Activated CD4-positive, alpha-beta memory T cell treated with anti-CD3 and anti-CD28 coated beads for 36 hours (primary cell): ENCODE measurements around the gene HLA-DOA. TPM values are rescaled to one million over a fixed set of nuclear protein-coding genes. Genes with fewer than 3 reads are reported as not detected.
A peak's percentile ranks its signal among the peaks of the same experiment; 100 is the strongest.

Experiments
- CTCF ChIA-PET: fragments of 350-600 bp; sonication (Branson Sonifier 250); formaldehyde crosslinking; loops from one replicate; lab custom pipeline; 2021; ENCODE audit warnings: antibody characterized with exemption, inconsistent platforms; lab: Charles Lee
- POLR2A ChIA-PET: fragments of 350-600 bp; sonication (Branson Sonifier 250); formaldehyde crosslinking; loops from one replicate; lab custom pipeline; 2021; ENCODE audit warnings: antibody characterized with exemption; lab: Charles Lee
- DNase-seq: peaks from one replicate; pipeline ENCODE4 v3.0.0-alpha.2; 2020
- H3K27ac Mint-ChIP-seq: one replicate; pipeline ENCODE4 v1.8.0; 2021; ENCODE audit warnings: mixed read lengths
- H3K27me3 Mint-ChIP-seq: one replicate; pipeline ENCODE4 v1.8.0; 2021; ENCODE audit warnings: mixed read lengths
- H3K36me3 Mint-ChIP-seq: one replicate; pipeline ENCODE4 v1.8.0; 2021; ENCODE audit warnings: mixed read lengths
- H3K4me1 Mint-ChIP-seq: one replicate; pipeline ENCODE4 v1.8.0; 2021; ENCODE audit warnings: low read depth, mixed read lengths
- H3K4me3 Mint-ChIP-seq: one replicate; pipeline ENCODE4 v1.8.0; 2021; ENCODE audit warnings: mild to moderate bottlenecking, mixed read lengths
- H3K9me3 Mint-ChIP-seq: one replicate; pipeline ENCODE4 v1.8.0; 2021; ENCODE audit warnings: mixed read lengths
- intact Hi-C: fragments of 100-400 bp; cut with micrococcal nuclease; formaldehyde crosslinking; loops from one replicate; pipeline ENCODE4 v1.15.1; 2023
- total RNA-seq, 2 experiments: library from RNA; stranded (reverse); gene quantifications; one replicate each; pipeline ENCODE4 v1.2.3, GENCODE V29; 2021

The HLA-DOA gene
- total RNA-seq, 2 experiments from 2014 or later = 0.53 to 0.55 TPM

GRCh38 chr6:32976334-32977069, 32.9 kb downstream of the HLA-DOA start:
- intact Hi-C loops = loop anchor here (10.0 kb wide), 1 partner anchor 1002 kb away; the partner anchor contains the start of gene DXO
- Mint-ChIP-seq H3K27me3 (no peaks in the 10 kb centered on the region), H3K36me3 (peaks cover 94% of the 10 kb centered on the region), H3K4me3 (peak overlapping the region; percentile 98), H3K27ac (peak overlapping the region; percentile 70), H3K4me1 (peaks cover 46% of the 10 kb centered on the region), H3K9me3 (no peaks in the 10 kb centered on the region)
- DNase-seq = no peak
- POLR2A ChIA-PET = interaction anchor here (0.7 to 10.4 kb wide), 5 partner anchors 5 to 138 kb away, joined by 3 to 133 read pairs (median 4); partner anchors contain the start of genes PSMB8 and TAP2
- CTCF ChIA-PET = interaction anchor here (0.9 to 16.8 kb wide), 7 partner anchors 8 to 138 kb away, joined by 3 to 267 read pairs (median 11); partner anchors contain the start of genes HLA-DMA and TAP2

DNA sequence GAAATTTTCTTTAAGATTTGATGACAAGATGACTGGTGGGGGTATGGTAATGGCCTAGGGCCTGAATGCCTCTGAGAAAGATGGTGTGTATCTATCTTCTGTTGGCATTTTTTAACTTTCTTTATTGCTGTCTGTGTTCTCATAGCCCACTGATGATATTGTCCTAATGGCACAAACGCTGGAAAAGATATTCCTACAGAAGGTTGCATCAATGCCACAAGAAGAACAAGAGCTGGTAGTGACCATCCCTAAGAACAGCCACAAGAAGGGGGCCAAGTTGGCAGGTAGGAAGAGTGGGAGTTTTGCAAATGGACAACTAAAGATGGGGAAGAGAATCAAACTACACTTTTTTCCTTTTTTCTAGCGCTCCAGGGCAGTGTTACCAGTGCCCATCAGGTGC, 33.5 kb downstream of the HLA-DOA start:
- intact Hi-C loops = loop anchor here (10.0 kb wide), 1 partner anchor 1001 kb away; the partner anchor contains the start of gene DXO
- Mint-ChIP-seq H3K4me1 (peaks cover 46% of the 10 kb centered on the region), H3K27me3 (no peaks in the 10 kb centered on the region), H3K36me3 (peaks cover 98% of the 10 kb centered on the region), H3K4me3 (peak overlapping the region; percentile 98), H3K9me3 (no peaks in the 10 kb centered on the region), H3K27ac (peak overlapping the region; percentile 70)
- DNase-seq = no peak
- ChIA-PET CTCF (interaction anchor here (0.9 to 16.8 kb wide), 6 partner anchors 8 to 138 kb away, joined by 3 to 267 read pairs (median 12); partner anchors contain the start of genes HLA-DMA and TAP2), POLR2A (interaction anchor here (1.4 to 10.4 kb wide), 4 partner anchors 6 to 138 kb away, joined by 3 to 133 read pairs (median 64); partner anchors contain the start of genes PSMB8 and TAP2)

GRCh38 chr6:32974541-32975308, 34.7 kb downstream of the HLA-DOA start:
- Mint-ChIP-seq H3K36me3 (peaks cover 95% of the 10 kb centered on the region), H3K27ac (peak overlapping the region; percentile 70), H3K27me3 (no peaks in the 10 kb centered on the region), H3K4me3 (peak overlapping the region; percentile 98), H3K9me3 (no peaks in the 10 kb centered on the region), H3K4me1 (peaks cover 42% of the 10 kb centered on the region)
- DNase-seq = no peak
- ChIA-PET CTCF (interaction anchor here (1.1 to 16.8 kb wide), 8 partner anchors 9 to 136 kb away, joined by 5 to 267 read pairs (median 10); partner anchors contain the start of genes HLA-DMA and TAP2), POLR2A (interaction anchor here (1.0 to 10.4 kb wide), 8 partner anchors 7 to 131 kb away, joined by 4 to 133 read pairs (median 64); partner anchors contain the start of genes HLA-DMA, HLA-DMB, PSMB8 and PSMB9)
- intact Hi-C loops = loop anchor here (5.0 to 10.0 kb wide), 3 partner anchors 298 to 1000 kb away; partner anchors contain the start of genes AGPAT1, DXO, RNF5 and RPS18

DNA sequence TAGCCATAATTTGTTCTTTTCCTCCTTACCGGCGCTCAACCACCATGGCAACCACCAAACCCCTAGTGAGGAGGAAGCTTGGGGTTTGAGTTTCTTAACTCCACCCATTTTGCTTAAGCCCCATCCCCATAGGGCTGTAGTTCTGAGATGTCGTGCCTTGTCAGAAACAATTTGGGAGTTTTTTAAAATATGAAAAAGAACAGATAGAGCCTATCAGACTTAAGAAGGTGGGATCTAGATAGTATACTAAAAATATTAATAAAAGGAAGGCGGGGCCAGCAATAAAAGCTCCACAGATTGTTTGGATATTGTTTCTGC, 35.4 kb downstream of the HLA-DOA start:
- peaks cover 93% of the 10 kb centered on the region for H3K36me3 Mint-ChIP-seq
- CTCF ChIA-PET = interaction anchor here (1.1 to 16.8 kb wide), 9 partner anchors 8 to 136 kb away, joined by 5 to 267 read pairs (median 11); partner anchors contain the start of genes HLA-DMA, PSMB9, TAP1 and TAP2
- peaks cover 39% of the 10 kb centered on the region for H3K4me1 Mint-ChIP-seq
- H3K9me3 Mint-ChIP-seq = no peaks in the 10 kb centered on the region
- intact Hi-C loops = loop anchor here (5.0 to 10.0 kb wide), 3 partner anchors 298 to 999 kb away; partner anchors contain the start of genes AGPAT1, DXO, RNF5 and RPS18
- peak overlapping the region; percentile 98 for H3K4me3 Mint-ChIP-seq
- POLR2A ChIA-PET = interaction anchor here (1.0 to 10.4 kb wide), 9 partner anchors 8 to 130 kb away, joined by 4 to 133 read pairs (median 59); partner anchors contain the start of genes HLA-DMA, HLA-DMB, PSMB8 and PSMB9
- H3K27me3 Mint-ChIP-seq = no peaks in the 10 kb centered on the region
- H3K27ac Mint-ChIP-seq = peak overlapping the region; percentile 99
- DNase-seq = peak; percentile 43

GRCh38 chr6:32973144-32974015, 36.0 kb downstream of the HLA-DOA start:
- CTCF ChIA-PET = interaction anchor here (0.7 to 16.8 kb wide), 11 partner anchors 7 to 129 kb away, joined by 3 to 267 read pairs (median 9); partner anchors contain the start of genes HLA-DMA, PSMB9 and TAP1
- Mint-ChIP-seq H3K4me1 (peaks cover 36% of the 10 kb centered on the region), H3K9me3 (no peaks in the 10 kb centered on the region), H3K4me3 (peak overlapping the region; percentile 98), H3K27ac (peak overlapping the region; percentile 99), H3K27me3 (no peaks in the 10 kb centered on the region), H3K36me3 (peaks cover 88% of the 10 kb centered on the region)
- POLR2A ChIA-PET = interaction anchor here (1.3 to 10.4 kb wide), 18 partner anchors 8 to 303 kb away, joined by 3 to 133 read pairs (median 18); partner anchors contain the start of genes B3GALT4, HLA-DMA, HLA-DMB and PSMB8
- DNase-seq = peak; percentile 53
- intact Hi-C loops = loop anchor here (5.0 to 10.0 kb wide), 3 partner anchors 299 to 999 kb away; partner anchors contain the start of genes AGPAT1, DXO, RNF5 and RPS18

GRCh38 chr6:32972353-32973143, 36.8 kb downstream of the HLA-DOA start:
- DNase-seq = peak; percentile 61
- CTCF ChIA-PET = interaction anchor here (0.7 to 16.8 kb wide), 14 partner anchors 12 to 134 kb away, joined by 3 to 267 read pairs (median 10); partner anchors contain the start of genes HLA-DMA, HLA-DMB, PSMB9 and TAP1
- intact Hi-C loops = loop anchor here (5.0 to 10.0 kb wide), 3 partner anchors 300 to 998 kb away; partner anchors contain the start of genes AGPAT1, DXO, RNF5 and RPS18
- Mint-ChIP-seq H3K27ac (peak overlapping the region; percentile 99), H3K9me3 (no peaks in the 10 kb centered on the region), H3K4me1 (peaks cover 27% of the 10 kb centered on the region), H3K27me3 (no peaks in the 10 kb centered on the region), H3K36me3 (peaks cover 82% of the 10 kb centered on the region), H3K4me3 (peak overlapping the region; percentile 98)
- POLR2A ChIA-PET = interaction anchor here (0.7 to 10.4 kb wide), 38 partner anchors 9 to 446 kb away, joined by 3 to 133 read pairs (median 6); partner anchors contain the start of genes B3GALT4, HLA-DMA, HLA-DMB and HSD17B8

DNA sequence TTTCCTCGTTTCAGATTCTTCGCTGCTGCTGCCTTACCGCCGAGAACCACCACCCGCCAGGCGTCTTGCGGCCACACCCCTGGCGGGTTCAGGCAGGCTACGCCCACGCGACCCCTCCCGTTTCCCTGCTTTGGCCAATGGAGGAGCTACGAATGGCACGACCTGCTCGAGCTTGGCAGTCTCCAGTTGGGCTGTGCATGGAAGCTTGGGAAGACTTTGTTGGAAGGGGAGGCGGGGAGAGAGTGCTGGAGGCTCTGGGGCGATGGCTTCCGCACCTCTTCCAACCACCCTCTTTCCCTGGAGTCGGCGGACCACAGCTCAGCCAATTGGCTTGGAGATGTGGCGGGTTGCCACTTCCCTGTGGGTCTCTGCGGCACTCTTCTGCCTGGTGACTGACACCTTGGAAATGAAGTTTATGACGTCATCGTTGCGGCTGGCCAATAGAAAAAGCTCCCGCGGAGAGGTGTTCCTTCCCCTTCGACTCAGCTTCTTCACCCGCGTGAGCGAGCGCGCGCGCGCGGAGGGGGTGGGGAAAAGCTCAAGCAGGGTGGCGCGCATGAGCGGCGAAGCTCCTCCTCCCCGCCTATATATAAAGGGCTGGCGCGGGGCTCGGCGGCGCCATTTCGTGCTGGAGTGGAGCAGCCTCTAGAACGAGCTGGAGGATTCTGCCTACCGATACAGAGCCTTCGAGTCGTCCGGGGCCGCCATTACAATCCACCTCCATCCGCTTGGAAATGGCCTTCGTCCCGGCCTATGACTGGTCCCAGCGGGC, 37.6 kb downstream of the HLA-DOA start:
- Mint-ChIP-seq H3K27ac (peak overlapping the region; percentile 99), H3K4me1 (peaks cover 26% of the 10 kb centered on the region), H3K4me3 (peak overlapping the region; percentile 98), H3K27me3 (no peaks in the 10 kb centered on the region), H3K36me3 (peaks cover 75% of the 10 kb centered on the region), H3K9me3 (no peaks in the 10 kb centered on the region)
- intact Hi-C loops = loop anchor here (1.0 to 10.0 kb wide), 7 partner anchors 118 to 997 kb away; partner anchors contain the start of genes AGPAT1, DXO, HSD17B8 and PSMB8
- POLR2A ChIA-PET = interaction anchor here (0.5 to 10.4 kb wide), 48 partner anchors 8 to 1234 kb away, joined by 3 to 133 read pairs (median 4); partner anchors contain the start of genes B3GALT4, HLA-DMA, HLA-DMB and HLA-DPB1
- CTCF ChIA-PET = interaction anchor here (0.7 to 16.8 kb wide), 14 partner anchors 12 to 133 kb away, joined by 3 to 267 read pairs (median 7); partner anchors contain the start of genes HLA-DMA, HLA-DMB, PSMB8 and PSMB9
- DNase-seq = peak; percentile 100

- H3K4me3 Mint-ChIP-seq = peak overlapping the region; percentile 98
- intact Hi-C loops = loop anchor here (1.0 to 10.0 kb wide), 7 partner anchors 118 to 996 kb away; partner anchors contain the start of genes AGPAT1, DXO, HSD17B8 and PSMB8
- ChIA-PET POLR2A (interaction anchor here (0.6 to 10.4 kb wide), 33 partner anchors 11 to 1233 kb away, joined by 3 to 133 read pairs (median 6); partner anchors contain the start of genes B3GALT4, HLA-DMA, HLA-DMB and HSD17B8), CTCF (interaction anchor here (0.7 to 16.8 kb wide), 13 partner anchors 13 to 279 kb away, joined by 3 to 267 read pairs (median 9); partner anchors contain the start of genes HLA-DMA, HLA-DMB, PSMB9 and TAP1)
- H3K36me3 Mint-ChIP-seq = peaks cover 69% of the 10 kb centered on the region
- DNase-seq = no peak
- H3K27me3 Mint-ChIP-seq = no peaks in the 10 kb centered on the region
- peaks cover 23% of the 10 kb centered on the region for H3K4me1 Mint-ChIP-seq
- peak overlapping the region; percentile 99 for H3K27ac Mint-ChIP-seq
- no peaks in the 10 kb centered on the region for H3K9me3 Mint-ChIP-seq
These were observed 38.2 kb downstream of the HLA-DOA start for GRCh38 chr6:32971242-32971580.
